GM12878 (cell line): ENCODE data around the gene DET1.

Experiments used
- CHD1 ChIP-seq: IDR thresholded peaks from 2 replicates; pipeline ENCODE4 v1.6.1; 2012; ENCODE audit warnings: low read depth, low read length, improper control_type of control experiment
- CREB1 ChIP-seq: IDR thresholded peaks from 2 replicates; pipeline ENCODE4 v1.6.1; 2012; ENCODE audit warnings: low read depth, mild to moderate bottlenecking, inconsistent platforms
- FOXK2 ChIP-seq: fragments of 450-650 bp; IDR thresholded peaks from 2 replicates; pipeline ENCODE4 v1.6.1; 2017; ENCODE audit warnings: mild to moderate bottlenecking, moderate library complexity
- HCFC1 ChIP-seq: fragments of 150-350 bp; IDR thresholded peaks from 2 replicates; pipeline ENCODE4 v1.6.1; 2014; ENCODE audit warnings: low read length
- PBX3 ChIP-seq: IDR thresholded peaks from 2 replicates; pipeline ENCODE4 v1.6.1; 2011; ENCODE audit warnings: mild to moderate bottlenecking, low read depth, low read length, moderate library complexity; ENCODE audit not compliant: insufficient replicate concordance
- POLR2A ChIP-seq: IDR thresholded peaks from 2 replicates; pipeline ENCODE4 v1.6.1; 2011; ENCODE audit warnings: low read depth, mild to moderate bottlenecking, low read length
- POLR2AphosphoS5 ChIP-seq: IDR thresholded peaks from 2 replicates; pipeline ENCODE4 v1.6.1; 2011; ENCODE audit warnings: mild to moderate bottlenecking, low read length, inconsistent platforms
- SP1 ChIP-seq: IDR thresholded peaks from one replicate; pipeline ENCODE4 v1.6.1; 2011; ENCODE audit warnings: low read depth, low read length
- SREBF2 ChIP-seq: IDR thresholded peaks from 2 replicates; pipeline ENCODE4 v1.6.1; 2012; ENCODE audit warnings: mild to moderate bottlenecking, low read length
- YY1 ChIP-seq: IDR thresholded peaks from 2 replicates; pipeline ENCODE4 v1.6.1; 2011; ENCODE audit warnings: low read depth, mild to moderate bottlenecking, low read length
- TF ChIP-seq, protein P1 (sequence below), 3 experiments: IDR thresholded peaks in 2 of 3; conservative IDR thresholded peaks in 1 of 3; 2 replicates each; pipeline ENCODE4 v1.5.1; 2011; ENCODE audit warnings: low read depth in 3 of 3, low read length in 3 of 3, mild to moderate bottlenecking in 3 of 3, control low read depth in 2 of 3, moderate library complexity in 2 of 3, inconsistent platforms in 1 of 3, mixed read lengths in 1 of 3; ENCODE audit not compliant: control insufficient read depth in 2 of 3, insufficient read depth in 1 of 3; ENCODE audit errors: extremely low read depth in 1 of 3

GRCh38 chr15:88463870-88464532 lies 82.5 kb downstream of the DET1 start:
- no peak for TF ChIP-seq CHD1
- TF ChIP-seq, protein P1, sequence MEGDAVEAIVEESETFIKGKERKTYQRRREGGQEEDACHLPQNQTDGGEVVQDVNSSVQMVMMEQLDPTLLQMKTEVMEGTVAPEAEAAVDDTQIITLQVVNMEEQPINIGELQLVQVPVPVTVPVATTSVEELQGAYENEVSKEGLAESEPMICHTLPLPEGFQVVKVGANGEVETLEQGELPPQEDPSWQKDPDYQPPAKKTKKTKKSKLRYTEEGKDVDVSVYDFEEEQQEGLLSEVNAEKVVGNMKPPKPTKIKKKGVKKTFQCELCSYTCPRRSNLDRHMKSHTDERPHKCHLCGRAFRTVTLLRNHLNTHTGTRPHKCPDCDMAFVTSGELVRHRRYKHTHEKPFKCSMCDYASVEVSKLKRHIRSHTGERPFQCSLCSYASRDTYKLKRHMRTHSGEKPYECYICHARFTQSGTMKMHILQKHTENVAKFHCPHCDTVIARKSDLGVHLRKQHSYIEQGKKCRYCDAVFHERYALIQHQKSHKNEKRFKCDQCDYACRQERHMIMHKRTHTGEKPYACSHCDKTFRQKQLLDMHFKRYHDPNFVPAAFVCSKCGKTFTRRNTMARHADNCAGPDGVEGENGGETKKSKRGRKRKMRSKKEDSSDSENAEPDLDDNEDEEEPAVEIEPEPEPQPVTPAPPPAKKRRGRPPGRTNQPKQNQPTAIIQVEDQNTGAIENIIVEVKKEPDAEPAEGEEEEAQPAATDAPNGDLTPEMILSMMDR (IDR thresholded peaks at IDR 0.05 in 2 of 3, conservative IDR thresholded peaks at IDR 0.05 in 1 of 3; ENCODE audit: control insufficient read depth in 2 of 3, extremely low read depth in 1 of 3, insufficient read depth in 1 of 3, low read depth in 3 of 3, low read length in 3 of 3), result no peak
- TF ChIP-seq SP1, result no peak
- no peak for TF ChIP-seq CREB1
- TF ChIP-seq POLR2AphosphoS5, result no peak
- no peak for TF ChIP-seq POLR2A
- TF ChIP-seq PBX3, result no peak
- no peak for TF ChIP-seq SREBF2
- no peak for TF ChIP-seq YY1
- TF ChIP-seq HCFC1, result no peak
- TF ChIP-seq FOXK2, result no peak
